ENCODE data around the gene DVL2.
A peak's percentile ranks its signal among the peaks of the same experiment; 100 is the strongest.

DVL2 gene

GRCh38 chr17:7176107-7176840 is 58.0 kb downstream of the DVL2 start (continued):
- TF ChIP-seq KLF9 (tag by site-specific recombination; IDR thresholded peaks at IDR 0.05; ENCODE audit: low read depth) (no peak), ZNF514 (tag by site-specific recombination; IDR thresholded peaks at IDR 0.05) (no peak), MYNN (tag by site-specific recombination; IDR thresholded peaks at IDR 0.05; ENCODE audit: borderline replicate concordance) (no peak; the same call in 1 of the 2 replicates), HOXD13 (CRISPR knock-in tag; IDR thresholded peaks at IDR 0.05; ENCODE audit: borderline replicate concordance) (no peak), PRDM4 (tag by site-specific recombination; IDR thresholded peaks at IDR 0.05) (no peak), ZNF571 (tag by site-specific recombination; IDR thresholded peaks at IDR 0.05) (0 out of 2 replicates have a peak, but pooled peaks have one; percentile 12), ZNF394 (tag by site-specific recombination; IDR thresholded peaks at IDR 0.05; ENCODE audit: borderline replicate concordance) (no peak), BCL11A (tag by site-specific recombination; IDR thresholded peaks at IDR 0.05; ENCODE audit: low read depth) (no peak), ZNF658 (tag by site-specific recombination; IDR thresholded peaks at IDR 0.05) (no peak), ZNF24 (tag by site-specific recombination; IDR thresholded peaks at IDR 0.05) (no peak), FEZF1 (tag by site-specific recombination; IDR thresholded peaks at IDR 0.05) (no peak), YY2 (tag by site-specific recombination; IDR thresholded peaks at IDR 0.05) (peak; percentile 28), ZNF558 (tag by site-specific recombination; IDR thresholded peaks at IDR 0.05) (no peak), PATZ1 (tag by site-specific recombination; IDR thresholded peaks at IDR 0.05) (no peak), ZNF19 (tag by site-specific recombination; IDR thresholded peaks at IDR 0.05; ENCODE audit: low read depth) (no peak), ZNF629 (tag by site-specific recombination; IDR thresholded peaks at IDR 0.05) (no peak), ZNF501 (tag by site-specific recombination; IDR thresholded peaks at IDR 0.05) (no peak)

Measured in HEK293 (cell line).